Frontal cortex (tissue), 4 donors: ENCODE results near the gene JMJD6. TPM values are rescaled to one million over a fixed set of nuclear protein-coding genes. Genes with fewer than 3 reads are reported as not detected.

Experiments used
- DNase-seq, 2 donors: peaks; one replicate each; pipeline ENCODE4 v3.0.0; 2012; ENCODE audit warnings: low spot score in 2 of 2
- FAIRE-seq: peaks from 2 replicates; lab custom pipeline; 2012; peaks lifted over from hg19 to GRCh38; lab: Jason Lieb, UNC
- total RNA-seq: library from RNA; depleted of rRNA; stranded (reverse); fragments of >200 nt; gene quantifications from one replicate; pipeline ENCODE4 v1.2.3, GENCODE V29; 2014
- donor health status: control.
- donor health status: control.
- donor health status: control.

Gene JMJD6
- total RNA-seq, 1 donor from 2014 or later: 17.5 TPM

DNA sequence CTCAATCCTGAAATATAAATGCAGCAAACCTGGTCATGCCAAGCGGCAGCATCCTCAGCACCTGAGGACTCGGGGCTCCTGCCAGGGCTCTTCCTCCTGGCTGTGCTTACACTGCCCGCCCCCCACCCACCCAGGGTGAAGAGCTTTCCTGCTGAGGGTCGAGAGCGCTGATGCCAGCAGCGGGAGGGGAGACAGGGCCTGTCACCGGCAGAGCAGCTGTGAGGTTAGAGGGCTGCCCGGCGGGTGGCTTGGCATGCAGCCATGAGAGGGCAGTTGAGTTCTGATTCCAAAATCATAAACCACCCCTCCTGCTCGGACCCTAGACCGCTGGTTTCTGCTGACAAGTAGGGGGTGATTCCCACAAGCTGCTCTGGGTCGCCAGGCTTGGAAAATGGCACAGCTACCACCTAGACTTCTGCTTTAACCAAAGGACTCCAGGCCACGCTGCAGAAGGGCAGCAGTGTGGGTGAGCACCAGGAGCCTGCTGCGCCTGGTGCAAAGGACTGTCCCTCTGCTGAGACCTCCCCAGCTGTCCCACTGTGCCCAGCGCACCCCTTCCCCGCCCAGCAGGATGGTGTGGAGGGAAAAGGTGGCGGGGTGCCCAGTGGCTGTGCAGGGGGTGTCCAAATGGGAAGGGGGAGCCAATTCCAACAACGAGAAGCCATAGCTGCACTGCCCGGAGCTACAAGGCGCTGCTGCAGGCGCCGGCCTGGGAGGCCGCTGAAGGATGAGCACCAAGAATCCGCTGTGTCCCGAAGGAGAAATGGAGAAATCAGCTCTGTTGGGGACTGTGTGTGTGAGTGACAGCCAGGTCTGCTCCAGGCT is 42.3 kb downstream of the JMJD6 start:
- no peak for FAIRE-seq
- no peak for DNase-seq

DNA sequence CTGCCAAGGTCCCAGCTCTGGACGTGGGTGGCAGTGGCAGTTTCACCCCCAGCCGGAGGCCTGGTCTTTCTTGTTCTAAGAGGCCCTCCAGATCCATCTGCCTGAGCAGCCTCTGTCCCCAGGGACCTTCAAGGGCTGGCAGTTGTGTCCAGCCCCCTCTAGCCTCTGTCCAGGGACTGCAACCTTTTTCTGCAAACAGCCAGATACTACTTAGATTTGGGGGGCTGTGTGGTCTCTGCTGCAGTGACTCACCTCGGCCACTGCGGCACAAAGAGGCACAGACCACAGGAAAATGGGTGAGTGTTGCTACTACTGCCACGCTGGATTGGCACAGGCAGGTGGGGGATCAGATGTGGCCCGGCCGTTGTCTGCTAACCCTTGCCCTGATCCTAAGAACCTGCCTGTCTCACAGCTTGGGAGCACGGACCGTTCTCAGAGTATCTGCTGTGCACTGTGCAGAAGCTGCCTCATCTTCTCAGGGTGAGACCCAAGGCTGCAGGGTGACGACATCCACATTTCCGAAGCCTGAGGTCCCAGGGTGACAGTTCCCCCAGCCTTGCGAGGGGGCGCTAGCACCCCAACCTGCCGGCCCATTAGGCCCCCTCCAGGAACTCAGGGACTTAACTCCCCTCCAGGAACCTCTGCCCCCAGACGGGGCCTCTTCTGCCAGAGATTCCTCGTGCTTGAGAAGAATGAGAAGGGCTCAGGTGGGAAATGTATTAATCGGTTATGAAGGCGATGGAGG is 43.2 kb downstream of the JMJD6 start:
- FAIRE-seq: no peak
- no peak for DNase-seq

- DNase-seq (no peak), FAIRE-seq (no peak)
Measured at GRCh38 chr17:76682296-76682695, 44.1 kb downstream of the JMJD6 start.

- peak in 1 of 2 donors; percentile 70 for DNase-seq
- no peak for FAIRE-seq
Measured at GRCh38 chr17:76681222-76682137, 44.9 kb downstream of the JMJD6 start.

- no peak for DNase-seq
- FAIRE-seq: no peak
Measured at GRCh38 chr17:76679239-76679638, 47.2 kb downstream of the JMJD6 start.

- FAIRE-seq: no peak
- no peak for DNase-seq
Measured at GRCh38 chr17:76678330-76678729, 48.1 kb downstream of the JMJD6 start.

- no peak for FAIRE-seq
- DNase-seq: no peak
Measured at GRCh38 chr17:76677406-76677805, 49.0 kb downstream of the JMJD6 start.

- FAIRE-seq (no peak), DNase-seq (no peak)
Measured at GRCh38 chr17:76676629-76677028, 49.8 kb downstream of the JMJD6 start.

- no peak for DNase-seq
- no peak for FAIRE-seq
Measured at GRCh38 chr17:76675648-76676047, 50.8 kb downstream of the JMJD6 start.

DNA sequence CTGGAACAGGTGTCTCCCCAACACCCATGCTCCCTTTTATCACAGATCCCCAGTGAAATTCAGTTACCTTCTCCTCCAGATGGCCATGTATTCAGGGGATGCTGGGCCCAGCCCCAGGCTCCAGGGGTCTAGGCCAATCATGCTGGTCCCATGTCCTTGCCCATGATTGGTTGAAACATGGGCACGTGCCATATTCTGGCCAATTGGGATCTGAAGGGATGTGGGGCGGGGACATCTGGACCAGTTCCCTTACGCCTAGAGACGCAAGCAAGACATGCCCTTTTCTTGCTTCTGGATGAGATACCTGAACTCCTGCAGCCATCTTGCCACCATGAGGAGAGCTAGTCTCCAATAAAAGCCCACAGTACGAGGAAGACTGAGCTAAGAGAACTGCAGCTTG is 51.8 kb downstream of the JMJD6 start:
- DNase-seq (no peak), FAIRE-seq (no peak)

DNA sequence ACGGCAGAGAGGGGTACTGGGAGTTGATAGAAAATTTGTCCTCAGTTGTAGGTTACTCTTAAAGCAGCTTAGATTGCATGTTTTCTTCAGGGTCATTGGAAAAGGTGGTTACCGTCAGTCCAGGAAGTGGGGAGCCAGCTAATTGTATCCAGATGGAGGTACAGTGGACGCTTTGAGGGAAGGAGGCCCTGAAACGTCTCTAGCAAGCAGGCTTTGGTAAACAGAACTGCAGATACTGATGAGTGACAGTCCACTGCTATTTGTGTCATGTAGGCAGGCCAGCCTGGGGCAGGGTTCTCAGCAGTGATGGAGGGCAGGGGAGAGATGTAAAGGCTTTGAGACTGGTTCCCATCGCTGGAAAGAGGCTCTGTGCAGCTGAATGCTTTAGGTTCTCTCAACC is 52.7 kb downstream of the JMJD6 start:
- DNase-seq (no peak), FAIRE-seq (no peak)

DNA sequence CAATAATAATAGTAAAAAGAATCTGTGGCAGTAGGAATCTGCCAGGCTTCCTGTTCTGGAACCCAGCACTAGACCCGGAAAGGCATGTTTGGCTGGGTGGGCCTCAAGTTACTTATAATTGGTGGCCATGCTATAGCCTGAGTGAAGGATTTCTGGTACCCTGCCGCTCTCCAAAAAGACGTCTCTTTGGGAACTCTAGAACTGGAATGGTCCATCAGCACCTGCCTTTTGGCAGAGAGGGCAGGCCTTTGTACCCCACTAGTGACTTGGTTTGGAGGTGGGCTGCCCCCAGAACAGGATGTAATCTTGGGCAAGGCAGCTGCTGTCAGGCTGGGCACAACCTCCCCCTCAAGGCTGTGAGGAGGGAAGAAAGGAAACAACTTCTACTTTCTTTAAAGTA is 53.5 kb downstream of the JMJD6 start:
- FAIRE-seq: no peak

DNA sequence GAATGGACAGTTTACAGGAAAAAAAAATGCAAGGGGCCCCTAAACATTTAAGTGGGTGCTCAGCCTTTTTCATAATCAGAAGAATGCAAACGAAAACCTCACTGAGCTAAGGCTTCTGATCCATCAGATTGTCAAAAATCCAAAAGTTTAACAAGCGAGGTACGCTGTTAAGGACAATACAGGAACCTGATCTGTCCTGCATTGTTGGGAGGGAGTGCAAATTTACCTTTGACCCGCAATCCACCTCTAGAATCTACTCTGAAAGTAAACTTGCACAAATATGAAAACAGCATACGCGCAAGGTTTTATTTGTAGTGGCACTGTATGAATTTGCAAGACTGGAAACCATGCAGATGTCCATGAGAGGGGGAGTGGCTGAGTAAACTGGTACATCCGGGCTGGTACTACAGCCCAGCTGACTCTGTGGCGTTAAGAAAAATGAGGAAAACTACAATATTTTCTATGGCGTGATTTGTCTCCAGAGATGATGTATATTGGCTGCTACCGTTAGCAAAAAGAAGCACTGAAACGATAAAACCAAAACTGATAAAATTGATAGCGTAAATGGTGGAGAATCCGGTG is 54.0 kb downstream of the JMJD6 start:
- FAIRE-seq: no peak
- DNase-seq: no peak

More for the DNA sequence above, 53.5 kb downstream of the JMJD6 start:
- no peak for DNase-seq

GRCh38 chr17:76671912-76672262 is 54.5 kb downstream of the JMJD6 start:
- DNase-seq (no peak), FAIRE-seq (no peak)

DNA sequence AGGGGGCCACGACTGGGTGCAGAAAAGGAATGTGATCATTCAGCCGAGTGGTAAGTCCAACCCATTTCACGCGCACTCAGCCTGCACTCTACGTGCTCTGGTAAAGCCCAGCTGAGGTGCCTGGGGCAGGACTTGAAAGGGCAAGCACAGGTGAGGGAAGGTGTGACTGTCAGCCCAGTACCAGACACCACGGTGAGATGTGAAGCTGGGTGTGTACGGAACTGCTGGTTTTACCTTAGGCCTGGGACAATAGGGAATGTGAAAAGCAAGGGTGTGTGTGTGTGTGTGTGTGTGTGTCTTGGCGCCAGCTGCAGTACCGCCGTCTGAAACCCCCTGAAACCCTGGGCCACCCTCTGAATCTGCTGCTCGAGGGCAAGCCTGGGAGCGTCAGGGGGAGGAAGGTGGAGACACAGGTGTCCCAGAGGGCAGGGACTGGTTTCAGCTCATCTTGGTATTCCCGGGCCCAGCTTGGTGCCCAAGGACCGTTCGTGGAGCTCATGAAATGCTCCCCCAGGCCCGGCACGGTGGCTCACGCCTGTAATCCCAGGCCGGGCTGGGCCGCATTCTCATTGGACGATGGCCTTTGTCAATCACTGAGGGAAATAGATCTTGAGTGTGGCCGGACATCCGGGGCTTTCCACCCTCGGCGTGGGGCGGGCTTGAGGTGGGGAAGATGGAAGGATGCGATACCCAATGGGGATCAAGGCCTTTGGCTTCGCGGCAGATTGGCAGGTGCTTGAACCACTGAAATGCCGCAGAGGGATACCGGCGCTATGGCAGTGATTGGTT is 55.1 kb downstream of the JMJD6 start:
- peak; percentile 70 for FAIRE-seq

GRCh38 chr17:76670718-76671122 is 55.7 kb downstream of the JMJD6 start:
- DNase-seq (no peak), FAIRE-seq (no peak)

More for the DNA sequence above, 55.1 kb downstream of the JMJD6 start:
- peak; percentile 85 to 97 for DNase-seq

DNA sequence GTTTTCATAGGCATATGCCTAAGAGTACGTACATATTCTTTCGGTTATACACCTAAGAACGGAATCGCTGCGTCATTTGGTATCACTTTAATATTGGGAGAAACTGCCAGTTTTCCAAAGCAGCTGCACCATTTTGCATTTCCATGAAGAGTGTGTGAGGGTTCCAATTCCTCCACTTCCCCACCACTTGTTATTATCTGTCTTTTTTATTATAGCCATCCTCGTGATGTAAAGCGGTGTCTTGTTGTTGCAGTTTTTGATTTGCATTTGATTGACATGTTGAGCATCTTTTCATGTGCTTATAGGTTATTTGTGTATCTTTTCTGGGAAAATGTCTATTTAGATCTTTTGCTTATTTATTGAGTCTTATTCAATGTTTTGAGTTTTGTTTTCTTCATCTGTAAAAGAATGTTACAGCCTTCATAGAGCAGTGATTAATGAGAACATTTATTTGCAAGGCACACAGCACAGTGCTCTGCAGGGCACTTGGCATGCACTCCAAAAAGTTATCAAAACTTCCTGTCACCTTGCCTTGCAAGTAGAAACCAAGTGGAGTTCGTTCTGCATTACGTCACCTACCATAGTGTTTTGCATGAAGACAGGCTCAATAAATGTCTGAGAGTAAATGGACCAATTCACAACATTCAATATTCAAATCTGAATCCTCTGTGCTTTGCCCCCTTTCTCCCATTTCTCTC is 56.2 kb downstream of the JMJD6 start:
- FAIRE-seq (no peak), DNase-seq (no peak)
